ENCODE results near the gene SLC38A3.
"Not testable (repeated sequence)": the region's sequence is repeated elsewhere in the genome, so short reads cannot be mapped to it uniquely, and the experiment has no call there.

The SLC38A3 gene

DNA sequence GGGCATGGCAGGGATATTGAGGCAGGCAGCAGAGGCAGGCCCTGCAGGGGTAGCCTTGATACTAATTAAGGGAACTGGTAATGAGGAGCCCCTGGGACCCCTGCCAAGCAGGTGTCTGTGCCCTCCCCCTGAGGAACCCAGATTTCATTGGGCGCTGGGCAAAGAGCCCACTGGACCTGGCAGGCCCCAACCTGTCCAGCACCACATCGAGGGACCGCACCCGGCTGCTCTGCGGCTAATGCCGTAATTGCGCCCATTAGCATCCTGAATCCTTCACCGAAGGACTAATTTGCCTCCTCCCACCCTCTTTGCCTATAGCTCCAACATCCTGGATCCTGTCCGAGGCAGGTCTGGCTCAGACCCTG lies 50.2 kb downstream of the SLC38A3 start:
- no peak for DNase-seq

DNA sequence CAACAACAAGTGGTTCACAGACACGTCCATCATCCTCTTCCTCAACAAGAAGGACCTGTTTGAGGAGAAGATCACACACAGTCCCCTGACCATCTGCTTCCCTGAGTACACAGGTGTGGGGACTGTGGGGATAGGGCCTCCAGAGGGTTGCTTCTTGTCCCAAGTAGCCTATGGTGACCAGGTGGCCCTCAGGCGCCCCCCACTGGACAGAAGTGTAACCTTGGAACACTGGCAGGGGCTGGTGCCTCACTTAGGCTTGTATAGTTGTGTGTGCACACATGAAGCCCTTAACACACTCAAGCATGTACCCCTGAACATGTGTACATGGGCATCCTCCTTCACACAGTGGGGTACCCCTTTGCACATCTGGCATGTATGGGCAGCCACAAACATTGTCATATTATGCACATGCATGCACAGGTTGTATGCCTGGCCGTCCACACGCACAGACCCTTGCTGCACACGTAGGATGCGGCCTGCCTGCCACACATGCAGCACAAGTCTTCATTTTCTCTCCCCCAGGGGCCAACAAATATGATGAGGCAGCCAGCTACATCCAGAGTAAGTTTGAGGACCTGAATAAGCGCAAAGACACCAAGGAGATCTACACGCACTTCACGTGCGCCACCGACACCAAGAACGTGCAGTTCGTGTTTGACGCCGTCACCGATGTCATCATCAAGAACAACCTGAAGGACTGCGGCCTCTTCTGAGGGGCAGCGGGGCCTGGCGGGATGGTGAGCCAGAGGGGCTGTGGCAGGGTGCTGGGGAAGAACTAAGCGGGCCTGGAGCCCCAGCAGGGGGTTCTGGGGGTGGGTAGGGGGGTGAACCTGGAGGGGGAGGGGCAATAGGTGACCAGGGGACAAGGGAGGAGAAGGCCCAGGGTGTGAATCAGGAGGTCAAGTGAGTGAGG lies 52.2 kb downstream of the SLC38A3 start:
- DNase-seq: peak in 1 of 5 donors; percentile 18

DNA sequence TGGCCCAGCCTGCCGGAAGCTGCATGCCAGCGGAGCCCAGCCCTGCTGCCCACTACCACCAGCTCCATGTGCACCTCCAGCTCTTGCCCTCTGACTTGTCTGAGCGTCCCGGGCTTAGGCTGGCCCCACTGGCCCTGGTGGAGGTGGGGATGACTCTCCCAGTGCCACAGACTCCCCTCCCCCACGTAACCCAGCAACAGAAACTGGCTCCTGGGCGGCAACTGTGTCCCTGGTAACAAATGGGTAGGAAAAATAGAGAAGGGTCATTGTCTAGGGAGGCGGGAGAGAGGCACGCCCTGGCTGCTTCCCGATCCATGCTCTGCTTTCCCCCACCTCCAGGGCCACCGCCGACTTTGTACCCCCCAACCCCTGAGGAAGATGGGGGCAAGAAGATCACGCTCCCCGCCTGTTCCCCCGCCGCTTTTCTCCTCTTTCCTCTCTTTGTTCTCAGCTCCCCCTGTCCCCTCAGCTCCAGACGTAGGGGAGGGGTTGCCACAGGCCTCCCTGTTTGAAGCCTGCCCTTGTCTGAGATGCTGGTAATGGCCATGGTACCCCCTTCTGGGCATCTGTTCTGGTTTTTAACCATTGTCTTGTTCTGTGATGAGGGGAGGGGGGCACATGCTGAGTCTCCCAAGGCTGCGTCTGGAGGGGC lies 53.1 kb downstream of the SLC38A3 start:
- no peak for DNase-seq

DNA sequence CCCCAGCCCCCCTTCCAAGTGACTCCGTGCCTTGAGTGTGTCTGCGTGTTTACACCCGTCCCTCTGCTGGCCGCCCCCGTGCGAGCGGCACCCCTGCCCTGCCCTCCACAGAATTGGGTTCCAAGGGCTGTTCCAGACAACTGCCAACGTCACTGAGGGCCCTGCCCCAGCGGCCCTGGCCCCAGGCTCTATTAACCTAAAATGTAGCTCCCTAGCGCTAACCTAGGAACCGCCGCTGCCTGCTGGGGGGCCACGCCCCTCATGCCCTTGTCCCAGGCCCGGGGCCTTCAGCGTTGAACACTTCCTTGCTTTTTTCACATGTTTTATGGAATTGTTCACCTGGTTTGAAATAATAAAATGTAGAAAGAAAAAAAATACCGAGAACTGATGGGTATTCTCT lies 53.9 kb downstream of the SLC38A3 start:
- DNase-seq: no peak

DNA sequence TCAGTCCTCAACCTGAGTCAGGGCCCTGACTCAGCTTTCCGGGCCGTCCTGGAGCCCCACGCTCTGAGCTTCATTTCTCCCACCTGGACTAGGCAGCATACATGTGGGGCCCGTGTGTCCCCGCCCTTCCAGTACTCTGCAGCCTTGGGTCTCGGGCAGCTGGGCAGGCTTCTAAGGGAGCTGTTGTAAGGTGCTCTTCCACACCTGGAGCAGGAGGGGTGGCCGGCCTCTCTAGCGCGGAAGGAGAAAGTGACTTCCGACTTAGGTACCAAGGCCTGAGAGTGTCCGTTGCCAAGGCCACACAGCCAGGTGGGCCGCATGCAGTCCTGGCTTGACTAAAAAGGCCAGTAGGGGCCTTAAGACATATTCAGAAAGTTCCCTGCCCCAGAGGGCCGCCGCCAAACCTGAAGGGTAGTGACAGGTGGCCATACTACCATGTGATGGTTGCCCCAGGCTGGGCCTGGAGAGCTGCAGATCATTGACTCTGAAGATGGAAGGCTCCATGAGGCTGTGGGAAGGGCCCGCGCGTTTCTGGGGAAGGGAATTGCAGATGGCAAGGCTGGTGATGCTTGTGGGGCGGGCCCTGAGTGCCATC lies 54.5 kb downstream of the SLC38A3 start:
- no peak for DNase-seq

DNA sequence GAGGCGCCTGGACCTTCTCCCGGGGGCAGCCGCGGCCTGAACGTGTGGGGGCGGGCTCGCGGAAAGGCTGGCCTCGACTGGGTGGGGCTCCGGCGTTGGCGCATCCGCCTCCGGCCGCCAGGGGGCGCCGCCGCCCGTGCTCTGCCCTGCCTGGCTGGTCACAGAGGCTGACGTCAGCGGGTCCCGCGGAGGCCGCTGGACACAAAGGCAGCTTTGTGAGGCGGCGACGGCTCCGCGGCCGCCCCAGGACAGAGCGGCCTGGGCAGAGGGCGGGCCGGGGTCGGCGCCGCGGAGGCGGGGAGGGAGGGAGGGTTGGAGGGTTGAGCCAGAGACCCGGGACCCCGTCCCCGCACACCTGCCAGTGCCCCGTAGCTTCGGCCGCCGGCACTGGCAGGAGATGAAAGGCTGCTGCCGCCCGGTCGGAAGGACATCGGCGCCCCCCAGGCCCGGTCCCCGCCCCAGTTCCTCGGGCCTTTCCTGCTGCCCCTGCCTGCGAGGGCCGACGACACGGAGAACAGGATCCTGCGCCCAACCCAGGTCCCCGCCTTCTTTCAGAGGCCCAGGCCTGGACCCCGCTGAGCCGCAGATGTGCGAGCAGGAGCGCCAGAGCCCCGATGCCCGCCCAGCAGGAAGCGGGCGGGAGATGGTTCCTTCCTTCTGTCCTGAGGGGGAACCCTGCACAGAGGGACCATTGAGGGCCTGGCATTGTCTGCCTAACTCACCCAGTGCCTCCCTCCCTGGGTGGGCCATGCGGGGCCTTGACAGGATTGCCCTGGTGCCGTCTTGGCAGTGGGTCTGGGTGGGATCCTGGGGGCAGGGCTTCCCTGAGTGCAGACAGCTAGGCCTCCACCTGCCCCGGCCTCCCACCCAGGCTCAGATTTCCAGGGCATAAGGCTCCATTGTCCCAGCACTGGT lies 55.2 kb downstream of the SLC38A3 start:
- peak; percentile 68 to 81 (median 73) for DNase-seq

DNA sequence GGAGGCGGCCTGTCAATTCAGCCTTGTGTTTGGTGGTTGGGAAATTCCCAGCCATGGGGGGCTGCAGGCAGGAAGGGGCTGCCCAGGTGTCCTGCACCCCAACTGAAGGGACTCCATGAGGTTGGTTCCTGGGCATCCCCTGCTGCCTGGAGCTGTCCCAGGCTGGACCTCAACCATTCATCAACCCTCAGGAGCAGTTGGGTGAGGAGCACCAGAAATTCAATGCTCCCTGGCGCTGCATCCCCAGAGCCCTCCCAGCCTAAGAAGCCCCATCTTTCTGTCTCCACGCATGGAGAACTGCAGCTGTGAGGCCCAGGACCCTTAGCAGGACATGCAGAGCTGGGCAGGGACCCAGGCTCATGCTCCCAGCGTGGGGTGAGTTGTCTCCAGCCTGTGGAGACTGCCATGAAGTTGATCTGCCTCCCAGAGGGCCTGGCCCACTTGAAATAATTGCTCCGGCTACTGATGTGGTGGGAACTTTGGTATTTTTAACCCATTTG lies 55.9 kb downstream of the SLC38A3 start:
- DNase-seq: no peak

DNA sequence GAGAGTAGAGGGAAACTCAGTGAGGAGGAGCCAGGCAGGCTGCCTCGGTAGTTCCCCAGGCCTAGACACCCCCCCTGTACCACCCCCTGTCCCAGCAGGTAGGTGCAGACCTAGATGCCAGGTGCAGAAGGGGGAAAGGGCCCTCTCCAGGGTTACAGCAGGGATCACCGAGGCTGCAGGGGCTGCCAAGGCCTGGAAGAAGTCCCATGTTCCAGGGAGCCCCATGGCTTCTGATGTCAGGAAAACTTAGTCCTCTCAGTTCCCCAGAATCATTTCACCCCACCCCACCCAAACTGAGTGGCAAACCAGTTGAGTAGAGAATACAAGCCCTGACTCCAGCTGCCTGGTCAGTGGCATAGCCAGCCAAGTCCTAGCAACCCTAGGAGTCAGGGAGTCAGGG lies 56.4 kb downstream of the SLC38A3 start:
- DNase-seq: no peak

DNA sequence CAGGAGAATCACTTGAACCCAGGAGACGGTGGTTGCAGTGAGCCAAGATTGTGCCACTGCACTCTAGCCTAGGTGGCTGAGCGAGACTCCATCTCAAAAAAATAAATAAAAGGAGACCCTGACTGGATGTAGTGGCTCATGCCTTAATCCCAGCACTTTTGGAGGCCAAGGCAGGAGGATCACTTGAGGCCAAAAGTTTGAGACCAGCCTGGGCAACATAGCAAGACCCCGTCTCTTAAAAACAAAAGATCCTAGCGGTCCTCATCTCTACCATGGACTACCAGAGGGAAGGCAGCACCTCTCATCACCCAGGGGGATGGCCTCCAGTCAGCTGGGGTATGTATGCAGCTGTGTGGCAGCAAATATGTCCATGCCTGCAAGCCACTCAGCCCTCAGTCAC lies 57.1 kb downstream of the SLC38A3 start:
- not testable (repeated sequence) for DNase-seq

DNA sequence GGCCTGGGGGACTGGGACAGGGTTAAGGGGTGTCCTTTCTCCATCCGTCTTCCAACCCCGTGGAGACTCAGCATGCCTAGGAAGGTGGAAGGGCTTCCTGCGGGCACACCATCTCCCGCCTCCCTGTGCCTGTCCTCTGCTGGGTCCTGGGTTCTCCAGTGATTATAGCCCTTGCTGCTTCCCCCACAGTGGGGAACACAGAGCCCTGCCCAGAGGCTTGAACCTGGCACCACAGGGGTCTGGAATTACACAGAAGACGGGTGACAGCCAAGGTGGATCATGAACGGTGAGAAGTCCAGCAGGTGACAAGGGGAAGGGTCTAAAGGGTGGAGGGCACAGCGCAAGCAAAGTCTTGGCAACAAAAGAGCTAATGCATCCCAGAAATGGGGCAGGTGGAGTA lies 57.7 kb downstream of the SLC38A3 start:
- no peak for DNase-seq

DNA sequence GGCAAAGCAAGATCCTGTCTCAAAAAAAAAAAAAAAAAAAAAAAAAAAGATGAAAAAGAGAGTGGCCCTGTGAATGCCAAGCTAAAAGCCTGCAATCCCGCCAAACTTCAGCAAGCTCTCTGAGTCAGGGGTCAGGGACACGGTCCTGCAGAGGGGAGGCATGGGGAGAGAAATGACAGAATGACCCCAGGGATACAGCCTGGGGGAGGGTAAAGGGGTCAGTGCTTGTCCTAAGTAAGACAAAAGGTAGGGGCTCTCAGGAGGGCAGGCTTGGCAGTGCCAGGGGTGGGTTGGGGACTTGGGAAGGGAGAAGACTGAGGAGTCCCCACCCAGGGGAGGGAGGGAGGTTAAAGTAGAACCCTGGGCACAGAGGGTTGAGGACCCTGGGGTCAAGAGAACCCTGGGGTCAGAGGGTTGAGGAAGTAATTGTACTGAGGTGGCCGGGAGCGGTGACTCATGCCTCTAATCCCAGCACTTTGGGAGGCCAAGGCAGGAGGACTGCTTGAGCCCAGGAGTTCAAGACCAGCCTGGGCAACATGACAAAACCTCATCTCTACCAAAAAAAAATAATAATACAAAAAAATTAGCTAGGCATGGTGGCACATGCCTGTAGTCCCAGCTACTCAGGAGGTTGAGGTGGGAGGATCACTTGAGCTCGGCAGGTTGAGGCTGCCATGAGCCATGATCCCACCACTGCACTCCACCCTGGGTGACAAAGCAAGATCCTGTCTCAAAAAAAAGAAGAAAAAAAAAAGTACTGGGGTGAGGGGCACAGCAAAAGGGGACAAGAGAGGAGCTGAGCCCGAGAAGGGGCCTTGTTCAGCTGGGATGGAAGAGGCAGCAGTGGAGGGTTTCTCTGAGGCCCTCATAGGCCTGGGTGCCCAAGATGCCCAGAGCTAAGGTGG lies 58.7 kb downstream of the SLC38A3 start:
- no peak for DNase-seq

DNA sequence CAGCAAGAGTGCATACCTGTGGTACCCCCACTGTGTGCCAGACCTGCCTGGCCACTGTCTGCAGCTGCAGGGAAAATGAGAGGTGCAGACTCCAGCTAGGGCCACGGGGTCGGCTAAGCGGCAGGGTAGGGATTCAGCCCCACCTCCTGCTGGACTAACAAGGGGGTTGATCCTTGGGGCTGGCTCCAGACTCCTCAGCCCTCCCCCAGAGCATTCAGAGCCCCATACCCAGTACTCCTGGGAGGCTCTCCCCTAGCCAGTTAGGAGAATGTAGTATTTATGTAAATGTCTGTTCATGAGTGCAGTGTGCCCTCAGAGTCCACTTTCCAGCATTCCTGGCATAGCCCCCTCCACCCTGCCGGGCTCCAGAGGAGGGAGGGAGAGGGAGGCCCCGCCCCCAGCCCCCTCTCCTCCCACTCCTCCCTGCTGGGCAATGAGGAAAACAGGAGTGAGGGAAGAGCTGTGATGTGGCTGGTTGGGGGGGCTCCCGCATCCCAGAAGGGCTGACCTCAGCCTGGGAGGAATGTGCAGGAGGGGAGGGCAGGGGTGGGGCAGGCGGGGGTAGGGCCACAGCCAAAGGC lies 59.4 kb downstream of the SLC38A3 start:
- DNase-seq: no peak

DNA sequence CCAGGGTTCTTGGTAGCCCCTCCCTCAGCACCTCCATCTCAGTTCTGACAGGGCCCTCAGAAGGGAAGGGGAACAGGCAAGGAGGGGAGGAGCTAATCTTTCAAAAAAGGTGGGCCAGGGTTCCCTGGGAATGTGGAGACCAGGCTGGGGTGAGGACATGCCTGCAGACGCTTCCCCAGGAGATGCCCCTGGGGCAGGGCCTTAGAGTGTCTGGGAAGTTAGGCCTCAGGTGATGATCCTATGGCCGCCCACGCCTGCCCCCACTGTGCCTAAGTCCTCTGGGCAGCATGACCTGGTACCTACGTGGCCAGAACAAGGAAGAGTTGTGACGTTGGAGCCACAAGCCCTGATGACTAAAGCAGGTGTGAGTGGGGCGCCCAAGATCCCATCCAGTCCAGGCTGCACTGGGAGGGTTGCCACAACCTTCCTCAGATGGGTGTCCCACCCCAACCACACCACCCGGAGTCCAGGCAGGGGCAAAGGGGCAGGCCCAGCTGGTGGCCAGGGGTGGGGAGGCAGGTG lies 60.0 kb downstream of the SLC38A3 start:
- DNase-seq: no peak

DNA sequence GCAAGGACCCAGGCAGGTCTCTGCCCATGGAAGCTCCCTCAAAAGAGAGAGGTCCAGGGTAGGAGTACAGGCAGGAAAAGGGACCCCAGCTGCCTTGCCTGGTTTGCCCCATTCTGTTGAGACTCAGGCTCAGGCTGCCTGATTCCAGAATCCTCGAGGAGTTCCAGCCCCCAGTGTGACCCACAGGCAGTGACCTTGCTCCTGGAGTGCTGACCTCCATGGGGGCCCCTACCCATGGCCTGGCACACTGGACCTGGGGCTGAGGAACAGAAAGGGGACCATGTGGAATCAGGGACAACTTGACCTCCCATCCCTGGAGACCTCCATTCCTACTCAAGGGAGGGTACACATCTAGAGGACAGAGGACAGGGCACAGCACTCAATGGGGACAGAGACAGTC lies 60.5 kb downstream of the SLC38A3 start:
- no peak for DNase-seq

DNA sequence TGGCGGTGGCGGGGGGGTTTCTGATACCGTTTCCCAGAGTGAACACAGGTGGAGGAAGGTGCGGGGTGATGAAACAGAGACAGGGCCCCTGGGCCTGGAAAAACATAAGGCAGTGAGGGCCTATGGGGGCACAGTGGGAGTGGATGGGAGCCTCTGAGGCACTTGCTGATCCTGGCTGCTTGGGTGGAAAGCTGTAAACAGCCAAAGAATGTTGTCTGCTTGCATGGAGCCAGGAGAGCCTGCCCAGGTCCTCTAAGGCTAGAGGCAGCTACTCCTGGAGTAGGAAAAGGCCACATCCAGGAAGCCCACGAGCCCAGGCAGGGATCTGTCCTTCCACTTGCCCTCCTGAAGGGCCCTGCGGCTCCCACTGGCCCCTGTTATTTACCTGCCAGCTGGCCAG lies 60.9 kb downstream of the SLC38A3 start:
- no peak for DNase-seq

DNA sequence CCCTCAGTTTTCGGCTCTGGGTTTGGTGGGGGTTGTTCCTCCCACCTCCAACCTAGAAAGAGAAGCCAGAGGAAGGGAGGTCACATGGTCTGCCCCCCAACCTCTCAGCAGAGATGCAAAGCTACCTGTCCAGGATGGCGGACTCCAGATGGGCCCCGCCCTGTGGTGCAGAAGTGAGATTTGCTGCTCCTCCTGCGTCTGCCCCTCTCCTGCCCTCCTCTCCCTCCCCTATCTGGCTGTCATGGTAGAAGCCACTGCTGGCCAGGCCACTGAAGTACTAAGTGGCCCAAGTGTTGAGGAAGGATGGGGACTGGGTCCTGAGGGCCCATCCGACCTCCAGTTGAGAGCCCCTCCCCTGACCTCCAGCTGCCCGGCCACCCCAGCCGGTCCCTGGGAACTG lies 61.8 kb downstream of the SLC38A3 start:
- DNase-seq: no peak

DNA sequence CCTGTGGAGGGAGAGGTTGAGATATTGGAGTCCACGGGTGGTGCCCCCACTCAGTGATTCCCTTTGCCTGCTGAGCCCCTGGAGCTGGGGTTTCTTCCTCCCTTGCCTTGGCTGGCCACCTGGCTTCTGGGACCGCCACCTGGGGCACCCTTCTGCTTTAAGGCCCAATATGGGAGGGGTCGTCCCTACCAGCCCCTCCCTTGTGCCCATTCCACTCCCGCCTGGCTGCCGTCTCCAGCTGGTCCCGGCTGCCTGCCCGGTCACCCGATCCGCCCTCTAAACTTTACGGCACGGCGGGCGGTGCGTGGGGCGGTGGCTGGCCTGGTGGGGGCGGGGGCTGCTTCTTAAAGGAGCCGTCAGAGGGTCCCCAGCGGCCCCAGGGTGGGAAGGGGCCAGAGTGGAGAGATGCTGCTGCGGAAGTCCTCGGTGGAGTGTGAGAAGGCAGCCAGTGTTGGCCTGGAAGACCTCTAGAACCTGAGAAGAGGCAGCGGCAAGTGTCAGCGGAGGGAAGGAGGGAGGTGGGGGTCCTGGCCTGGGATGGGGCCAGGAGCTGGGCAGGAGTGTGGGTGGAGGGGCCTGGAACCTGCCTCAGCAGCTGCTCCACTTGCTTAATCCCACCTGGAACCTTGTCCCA lies 62.3 kb downstream of the SLC38A3 start:
- DNase-seq: no peak

DNA sequence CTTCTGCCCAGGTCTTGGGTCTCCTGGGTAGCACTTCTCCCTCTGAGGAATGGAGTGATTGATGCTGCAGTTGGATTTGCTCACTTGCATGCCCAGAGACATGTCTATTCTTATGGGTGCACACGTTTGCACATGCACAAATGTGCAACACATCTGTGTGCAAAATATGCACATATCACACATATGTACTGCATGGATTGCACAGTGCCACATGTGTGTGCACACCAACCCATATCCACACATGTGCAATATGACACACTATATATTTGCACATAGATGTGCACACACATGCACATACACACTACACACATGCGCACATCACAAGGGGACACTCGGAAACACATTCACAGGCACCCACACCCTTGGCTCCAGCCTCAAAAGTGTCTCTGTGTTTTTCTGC lies 63.2 kb downstream of the SLC38A3 start:
- no peak for DNase-seq

DNA sequence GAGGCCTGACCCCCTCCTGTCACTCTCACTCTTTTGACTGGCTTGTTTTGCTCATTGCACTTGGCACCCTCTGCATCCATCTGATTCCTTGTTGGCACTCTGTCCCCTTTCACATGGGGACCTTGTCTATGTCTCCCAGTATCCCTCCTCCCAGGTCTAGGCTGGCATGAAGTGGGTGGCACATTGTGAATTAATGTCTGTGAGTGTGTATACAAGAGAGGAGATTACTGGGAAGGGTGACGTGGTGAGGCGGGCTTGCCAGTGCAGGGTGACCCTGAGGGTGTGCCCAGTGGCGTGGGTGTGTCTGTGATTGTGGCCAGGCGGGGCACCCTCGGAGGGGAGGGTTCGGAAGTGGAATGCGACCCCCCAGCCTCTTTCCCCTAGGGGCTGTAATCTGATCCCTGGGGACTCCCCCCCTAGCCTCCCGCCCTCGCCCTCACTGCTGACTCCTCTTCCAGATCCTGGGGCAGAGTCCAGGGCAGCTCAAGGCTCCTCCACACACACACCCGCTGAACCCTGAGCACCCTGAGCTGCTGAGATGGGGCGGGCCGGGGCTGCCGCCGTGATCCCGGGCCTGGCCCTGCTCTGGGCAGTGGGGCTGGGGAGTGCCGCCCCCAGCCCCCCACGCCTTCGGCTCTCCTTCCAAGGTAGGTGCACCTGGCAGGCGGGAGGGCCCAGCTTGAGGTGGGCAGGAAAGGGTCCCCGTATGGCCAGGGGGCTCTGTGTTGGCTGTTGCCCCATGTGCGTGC lies 63.8 kb downstream of the SLC38A3 start, which contains the start of gene SEMA3B:
Gene SEMA3B (plus strand): TSS at position 445 of the 749 bp plus-strand sequence. CDS start 94 bp downstream, at position 539.
- DNase-seq: no peak
